ENCODE results near the gene RNF39.

RNF39 gene

DNA sequence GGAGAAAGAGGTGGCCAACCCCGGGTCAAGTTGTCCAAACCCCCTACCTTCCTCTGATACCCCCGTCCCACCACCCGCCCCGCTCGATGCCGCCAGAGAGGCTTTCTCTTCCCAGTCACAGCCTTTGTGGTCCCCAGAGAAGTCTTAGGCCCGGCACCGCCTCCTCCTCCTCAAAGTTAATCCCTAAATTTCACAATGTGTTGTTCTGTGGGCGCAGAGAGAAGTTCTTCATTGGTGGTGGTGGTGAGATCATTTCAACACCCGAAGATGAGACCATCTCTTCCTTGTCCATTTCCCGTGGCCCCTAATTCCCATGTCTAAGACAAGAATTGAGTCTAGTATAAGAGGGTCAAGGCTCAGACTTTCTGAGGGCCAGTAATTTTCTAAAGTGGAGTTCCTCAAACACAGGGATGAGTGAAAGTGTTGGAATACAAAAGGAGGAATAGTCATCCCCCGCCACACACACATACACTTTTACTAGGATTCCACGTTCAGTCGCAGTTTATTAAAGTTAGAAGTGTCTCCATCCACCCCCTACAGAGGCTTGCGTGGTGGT is 26.9 kb upstream of the RNF39 start:
- peaks cover 4 to 77% (median 45%) of the 10 kb centered on the region in 5 experiments for H3K27me3 ChIP-seq (replicated peaks in 2 of 5; ENCODE audit: control insufficient read depth in 4 of 5, insufficient read depth in 5 of 5, low read length in 4 of 5)
- DNase-seq: peak in 1 of 3 donors; percentile 8
- no peaks in the 10 kb centered on the region for H3K9me3 ChIP-seq (ENCODE audit: control extremely low read depth in 1 of 5, control insufficient read depth in 4 of 5, insufficient read depth in 2 of 5, low read depth in 1 of 5, low read length in 4 of 5)
- H3K36me3 ChIP-seq (ENCODE audit: control insufficient read depth in 4 of 4, insufficient read depth in 4 of 4, low read length in 3 of 4): no peaks in the 10 kb centered on the region
- peak overlapping the region; percentile 23 to 69 (median 41) for H3K4me3 ChIP-seq (ENCODE audit: control insufficient read depth in 1 of 7, extremely low read depth in 1 of 7, insufficient read depth in 4 of 7, low read depth in 2 of 7, low read length in 6 of 7)
- ChIA-PET CTCF (interaction anchor here (0.6 to 5.6 kb wide), 21 partner anchors 9 to 118 kb away, joined by 3 to 108 read pairs (median 5); partner anchors contain the start of genes RNF39, TRIM31 and TRIM40), POLR2A (no interaction called here)
- H3K4me1 ChIP-seq (ENCODE audit: control extremely low read depth in 1 of 4, control insufficient read depth in 4 of 4, insufficient read depth in 4 of 4, low read length in 3 of 4): peaks cover 9 to 36% (median 35%) of the 10 kb centered on the region in 4 experiments
- 8% methylated on average over 4 of the region's 15 CpGs for WGBS (ENCODE audit: insufficient coverage)
- no peak overlapping the region for H3K27ac ChIP-seq (ENCODE audit: insufficient read depth in 1 of 2, low read depth in 1 of 2, low read length in 2 of 2, poor library complexity in 1 of 2, severe bottlenecking in 2 of 2)

- Histone ChIP-seq H3K4me3 (ENCODE audit: control insufficient read depth in 1 of 7, extremely low read depth in 1 of 7, insufficient read depth in 4 of 7, low read depth in 2 of 7, low read length in 6 of 7) (peak overlapping the region; percentile 33 to 69 (median 41)), H3K27ac (ENCODE audit: insufficient read depth in 1 of 2, low read depth in 1 of 2, low read length in 2 of 2, poor library complexity in 1 of 2, severe bottlenecking in 2 of 2) (no peak overlapping the region), H3K9me3 (ENCODE audit: control extremely low read depth in 1 of 5, control insufficient read depth in 4 of 5, insufficient read depth in 2 of 5, low read depth in 1 of 5, low read length in 4 of 5) (no peaks in the 10 kb centered on the region), H3K27me3 (replicated peaks in 2 of 5; ENCODE audit: control insufficient read depth in 4 of 5, insufficient read depth in 5 of 5, low read length in 4 of 5) (peaks cover 4 to 82% (median 47%) of the 10 kb centered on the region in 5 experiments), H3K36me3 (ENCODE audit: control insufficient read depth in 4 of 4, insufficient read depth in 4 of 4, low read length in 3 of 4) (no peaks in the 10 kb centered on the region), H3K4me1 (ENCODE audit: control extremely low read depth in 1 of 4, control insufficient read depth in 4 of 4, insufficient read depth in 4 of 4, low read length in 3 of 4) (peaks cover 9 to 36% (median 35%) of the 10 kb centered on the region in 4 experiments)
- WGBS (ENCODE audit: insufficient coverage): 3% methylated on average over 32 of the region's 51 CpGs
- CTCF ChIA-PET: interaction anchor here (1.0 to 5.6 kb wide), 9 partner anchors 8 to 90 kb away, joined by 3 to 58 read pairs (median 16); partner anchors contain the start of gene TRIM31
- DNase-seq: peak in 2 of 3 donors; percentile 20 to 36
- POLR2A ChIA-PET: no interaction called here
Observed at GRCh38 chr6:30101444-30102413, 26.2 kb upstream of the RNF39 start.

- under 1% methylated on average over 38 of the region's 47 CpGs for WGBS (ENCODE audit: insufficient coverage)
- POLR2A ChIA-PET: no interaction called here
- CTCF ChIA-PET: interaction anchor here (1.2 to 5.6 kb wide), 5 partner anchors 23 to 70 kb away, joined by 3 to 58 read pairs (median 18); no protein-coding TSS in a partner anchor
- Histone ChIP-seq H3K9me3 (ENCODE audit: control extremely low read depth in 1 of 5, control insufficient read depth in 4 of 5, insufficient read depth in 2 of 5, low read depth in 1 of 5, low read length in 4 of 5) (no peaks in the 10 kb centered on the region), H3K27me3 (replicated peaks in 2 of 5; ENCODE audit: control insufficient read depth in 4 of 5, insufficient read depth in 5 of 5, low read length in 4 of 5) (peaks cover 4 to 76% (median 47%) of the 10 kb centered on the region in 5 experiments), H3K4me1 (ENCODE audit: control extremely low read depth in 1 of 4, control insufficient read depth in 4 of 4, insufficient read depth in 4 of 4, low read length in 3 of 4) (peaks cover 9 to 36% (median 35%) of the 10 kb centered on the region in 4 experiments), H3K4me3 (ENCODE audit: control insufficient read depth in 1 of 7, extremely low read depth in 1 of 7, insufficient read depth in 4 of 7, low read depth in 2 of 7, low read length in 6 of 7) (peak overlapping the region in 6 of 7 experiments; percentile 15 to 69 (median 44)), H3K27ac (ENCODE audit: insufficient read depth in 1 of 2, low read depth in 1 of 2, low read length in 2 of 2, poor library complexity in 1 of 2, severe bottlenecking in 2 of 2) (no peak overlapping the region), H3K36me3 (ENCODE audit: control insufficient read depth in 4 of 4, insufficient read depth in 4 of 4, low read length in 3 of 4) (no peaks in the 10 kb centered on the region)
- DNase-seq: peak; percentile 68 to 91 (median 85)
Observed at GRCh38 chr6:30100585-30101443, 25.2 kb upstream of the RNF39 start.

GRCh38 chr6:30100154-30100553 is 24.6 kb upstream of the RNF39 start:
- 46% methylated on average over 4 of the region's 8 CpGs for WGBS (ENCODE audit: insufficient coverage)
- H3K27ac ChIP-seq (ENCODE audit: insufficient read depth in 1 of 2, low read depth in 1 of 2, low read length in 2 of 2, poor library complexity in 1 of 2, severe bottlenecking in 2 of 2): no peak overlapping the region
- ChIA-PET POLR2A (no interaction called here), CTCF (no interaction called here)
- no peaks in the 10 kb centered on the region for H3K36me3 ChIP-seq (ENCODE audit: control insufficient read depth in 4 of 4, insufficient read depth in 4 of 4, low read length in 3 of 4)
- no peaks in the 10 kb centered on the region for H3K9me3 ChIP-seq (ENCODE audit: control extremely low read depth in 1 of 5, control insufficient read depth in 4 of 5, insufficient read depth in 2 of 5, low read depth in 1 of 5, low read length in 4 of 5)
- H3K4me3 ChIP-seq (ENCODE audit: control insufficient read depth in 1 of 7, extremely low read depth in 1 of 7, insufficient read depth in 4 of 7, low read depth in 2 of 7, low read length in 6 of 7): peak overlapping the region in 4 of 7 experiments; percentile 15 to 58 (median 52)
- DNase-seq: no peak
- peaks cover 9 to 36% (median 35%) of the 10 kb centered on the region in 4 experiments for H3K4me1 ChIP-seq (ENCODE audit: control extremely low read depth in 1 of 4, control insufficient read depth in 4 of 4, insufficient read depth in 4 of 4, low read length in 3 of 4)
- H3K27me3 ChIP-seq (replicated peaks in 2 of 5; ENCODE audit: control insufficient read depth in 4 of 5, insufficient read depth in 5 of 5, low read length in 4 of 5): peaks cover 4 to 80% (median 44%) of the 10 kb centered on the region in 5 experiments

GRCh38 chr6:30097902-30098768 is 22.6 kb upstream of the RNF39 start:
- H3K4me1 ChIP-seq (ENCODE audit: control extremely low read depth in 1 of 4, control insufficient read depth in 4 of 4, insufficient read depth in 4 of 4, low read length in 3 of 4): peaks cover 9 to 29% (median 27%) of the 10 kb centered on the region in 4 experiments
- CTCF ChIA-PET: interaction anchor here (1.0 to 1.2 kb wide), 2 partner anchors 9 to 22 kb away, joined by 3 read pairs; no protein-coding TSS in a partner anchor
- no peaks in the 10 kb centered on the region for H3K9me3 ChIP-seq (ENCODE audit: control extremely low read depth in 1 of 5, control insufficient read depth in 4 of 5, insufficient read depth in 2 of 5, low read depth in 1 of 5, low read length in 4 of 5)
- H3K4me3 ChIP-seq (ENCODE audit: control insufficient read depth in 1 of 7, extremely low read depth in 1 of 7, insufficient read depth in 4 of 7, low read depth in 2 of 7, low read length in 6 of 7): no peak overlapping the region
- 50% methylated on average over 2 of the region's 4 CpGs for WGBS (ENCODE audit: insufficient coverage)
- POLR2A ChIA-PET: interaction anchor here (1.6 kb wide), 1 partner anchor 31 kb away, joined by 4 read pairs; the partner anchor contains the start of gene PPP1R11
- no peaks in the 10 kb centered on the region for H3K36me3 ChIP-seq (ENCODE audit: control insufficient read depth in 4 of 4, insufficient read depth in 4 of 4, low read length in 3 of 4)
- H3K27ac ChIP-seq (ENCODE audit: insufficient read depth in 1 of 2, low read depth in 1 of 2, low read length in 2 of 2, poor library complexity in 1 of 2, severe bottlenecking in 2 of 2): no peak overlapping the region
- peaks cover 0 to 81% (median 40%) of the 10 kb centered on the region in 5 experiments for H3K27me3 ChIP-seq (replicated peaks in 2 of 5; ENCODE audit: control insufficient read depth in 4 of 5, insufficient read depth in 5 of 5, low read length in 4 of 5)
- DNase-seq: peak in 2 of 3 donors; percentile 35 to 46

DNA sequence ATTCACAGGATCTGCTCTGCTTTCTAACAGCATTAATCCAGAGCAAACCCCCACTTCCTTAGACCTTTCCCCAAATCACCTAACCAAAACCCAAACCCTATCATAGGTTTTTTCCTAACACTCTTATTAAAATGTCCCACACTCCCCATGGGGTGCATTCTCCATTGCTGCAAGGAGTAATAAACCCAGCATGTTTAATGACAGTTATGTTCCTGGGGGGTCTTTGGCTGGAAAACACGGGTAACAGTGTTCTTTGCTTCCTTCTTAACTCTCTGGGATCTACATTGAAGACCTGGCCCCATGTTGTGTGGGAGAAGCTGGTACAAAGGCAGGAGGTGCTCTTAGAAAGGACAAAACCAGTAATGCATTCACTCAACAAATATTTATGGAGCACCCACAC is 21.3 kb upstream of the RNF39 start:
- WGBS (ENCODE audit: insufficient coverage): 67% methylated on average over 1 of the region's 1 CpG
- CTCF ChIA-PET: interaction anchor here (1.0 to 2.1 kb wide), 2 partner anchors 10 to 45 kb away, joined by 3 to 8 read pairs; no protein-coding TSS in a partner anchor
- Histone ChIP-seq H3K4me1 (ENCODE audit: control extremely low read depth in 1 of 4, control insufficient read depth in 4 of 4, insufficient read depth in 4 of 4, low read length in 3 of 4) (peaks cover 9 to 18% (median 17%) of the 10 kb centered on the region in 4 experiments), H3K4me3 (ENCODE audit: control insufficient read depth in 1 of 7, extremely low read depth in 1 of 7, insufficient read depth in 4 of 7, low read depth in 2 of 7, low read length in 6 of 7) (no peak overlapping the region), H3K27ac (ENCODE audit: insufficient read depth in 1 of 2, low read depth in 1 of 2, low read length in 2 of 2, poor library complexity in 1 of 2, severe bottlenecking in 2 of 2) (no peak overlapping the region), H3K9me3 (ENCODE audit: control extremely low read depth in 1 of 5, control insufficient read depth in 4 of 5, insufficient read depth in 2 of 5, low read depth in 1 of 5, low read length in 4 of 5) (no peaks in the 10 kb centered on the region), H3K36me3 (ENCODE audit: control insufficient read depth in 4 of 4, insufficient read depth in 4 of 4, low read length in 3 of 4) (no peaks in the 10 kb centered on the region), H3K27me3 (replicated peaks in 2 of 5; ENCODE audit: control insufficient read depth in 4 of 5, insufficient read depth in 5 of 5, low read length in 4 of 5) (peaks cover 0 to 87% (median 39%) of the 10 kb centered on the region in 5 experiments)
- POLR2A ChIA-PET: interaction anchor here (0.6 kb wide), 1 partner anchor 209 kb away, joined by 4 read pairs; no protein-coding TSS in a partner anchor
- no peak for DNase-seq

All from common myeloid progenitor, CD34-positive (primary cell).